Keratinocyte (primary cell): ENCODE data around the gene SMAP1. TPM values are rescaled to one million over a fixed set of nuclear protein-coding genes. Genes with fewer than 3 reads are reported as not detected.

Source experiments
- DNase-seq: peaks from one replicate; pipeline ENCODE4 v3.0.0-alpha.2; 2011; ENCODE audit warnings: low read depth, missing footprints, low spot score
- FAIRE-seq: peaks from 2 replicates; lab custom pipeline; 2011; peaks lifted over from hg19 to GRCh38; lab: Jason Lieb, UNC
- H2AFZ ChIP-seq: 2 replicates; pipeline ENCODE4 v1.6.0; 2012; ENCODE audit warnings: low read length, control low read depth, inconsistent platforms; ENCODE audit not compliant: control insufficient read depth
- H3K27ac ChIP-seq: 2 replicates; pipeline ENCODE4 v1.5.1; 2011; ENCODE audit warnings: low read length; ENCODE audit not compliant: control insufficient read depth, insufficient read depth
- H3K27me3 ChIP-seq: 3 replicates; pipeline ENCODE4 v1.6.0; 2011; ENCODE audit warnings: low read length; ENCODE audit not compliant: control insufficient read depth, insufficient read depth; ENCODE audit errors: extremely low read depth
- H3K36me3 ChIP-seq, 2 experiments: 2 replicates in 1 of 2; 3 replicates in 1 of 2; pipeline ENCODE4 v1.5.1; 2011; ENCODE audit warnings: low read length in 2 of 2, mild to moderate bottlenecking in 1 of 2; ENCODE audit not compliant: control insufficient read depth in 2 of 2, insufficient read depth in 2 of 2; ENCODE audit errors: extremely low read depth in 1 of 2
- H3K4me1 ChIP-seq: 3 replicates; pipeline ENCODE4 v1.5.1; 2011; ENCODE audit warnings: low read length; ENCODE audit not compliant: control insufficient read depth, insufficient read depth; ENCODE audit errors: extremely low read depth
- H3K4me2 ChIP-seq: 3 replicates; pipeline ENCODE4 v1.6.0; 2011; ENCODE audit warnings: low read depth, low read length; ENCODE audit not compliant: control insufficient read depth, insufficient read depth; ENCODE audit errors: extremely low read depth
- H3K4me3 ChIP-seq, 3 experiments: fragments of 200-600 bp in 1 of 3; sonication (generic) in 1 of 3; 2 replicates in 2 of 3; 3 replicates in 1 of 3; pipeline ENCODE4 v1.5.1; 2011 to 2016; ENCODE audit warnings: low read length in 3 of 3, mild to moderate bottlenecking in 3 of 3, control low read depth in 2 of 3, inconsistent platforms in 1 of 3, low read depth in 1 of 3, mixed read lengths in 1 of 3, mixed run types in 1 of 3, moderate library complexity in 1 of 3; ENCODE audit not compliant: control insufficient read depth in 2 of 3, insufficient read depth in 2 of 3; ENCODE audit errors: extremely low read depth in 1 of 3
- H3K79me2 ChIP-seq: 2 replicates; pipeline ENCODE4 v1.6.0; 2012; ENCODE audit warnings: low read length; ENCODE audit not compliant: control insufficient read depth, insufficient read depth
- H3K9ac ChIP-seq: 3 replicates; pipeline ENCODE4 v1.6.0; 2011; ENCODE audit warnings: low read length; ENCODE audit not compliant: control insufficient read depth, insufficient read depth; ENCODE audit errors: extremely low read depth
- H3K9me1 ChIP-seq: 3 replicates; pipeline ENCODE4 v1.6.0; 2011; ENCODE audit warnings: low read length; ENCODE audit not compliant: control insufficient read depth, insufficient read depth; ENCODE audit errors: extremely low read depth
- H3K9me3 ChIP-seq: 2 replicates; pipeline ENCODE4 v1.5.1; 2012; ENCODE audit warnings: low read depth, low read length; ENCODE audit not compliant: control insufficient read depth
- H4K20me1 ChIP-seq: 3 replicates; pipeline ENCODE4 v1.6.0; 2011; ENCODE audit warnings: low read length; ENCODE audit not compliant: control insufficient read depth, insufficient read depth; ENCODE audit errors: extremely low read depth
- CTCF ChIP-seq, 3 experiments: IDR thresholded peaks in 1 of 3; conservative IDR thresholded peaks in 1 of 3; optimal IDR thresholded peaks in 1 of 3; 2 replicates in 2 of 3; 3 replicates in 1 of 3; pipeline versions ENCODE3 to v1.5.1; 2011; ENCODE audit warnings: low read length in 3 of 3, mild to moderate bottlenecking in 3 of 3, moderate library complexity in 2 of 3, control low read depth in 1 of 3, inconsistent platforms in 1 of 3; ENCODE audit not compliant: insufficient read depth in 2 of 3; ENCODE audit errors: extremely low read depth in 1 of 3
- EZH2 ChIP-seq: IDR thresholded peaks from one replicate; pipeline ENCODE4 v1.6.1; 2012; ENCODE audit warnings: inconsistent platforms, mild to moderate bottlenecking, low read length, moderate library complexity
- dilution Hi-C: fragments of 300-500 bp; cut with MboI; formaldehyde crosslinking; loops from one replicate; pipeline ENCODE4 v1.7.0; 2020; ENCODE audit warnings: low sequenced_read_pairs; ENCODE audit not compliant: extremely low pct_ligation_motif_present
- polyA plus RNA-seq, 5 experiments: library from polyadenylated mRNA; depleted of rRNA in 3 of 5; stranded (reverse) in 3 of 5; stranded (forward) in 1 of 5; unstranded in 1 of 5; fragments of >200 nt; gene quantifications; 1 replicate in 1 of 5; 2 replicates in 3 of 5; 3 replicates in 1 of 5; pipeline versions ENCODE4 v1.2.1 to v1.2.3, GENCODE V29; 2011 to 2012; ENCODE audit warnings: missing spikeins in 2 of 5, low read depth in 1 of 5, low replicate concordance in 1 of 5

SMAP1 gene
- polyA plus RNA-seq, 1 donor (not counting 4 experiments of a cell fraction or from before 2014, with no cell fraction given) = 16.5 TPM

- dilution Hi-C loops = no loop called here
- Histone ChIP-seq H3K4me2 (no peak overlapping the region), H3K36me3 (no peaks in the 10 kb centered on the region), H3K4me3 (no peak overlapping the region), H2AFZ (no peak overlapping the region), H3K4me1 (no peaks in the 10 kb centered on the region), H3K79me2 (no peaks in the 10 kb centered on the region), H3K27me3 (no peaks in the 10 kb centered on the region), H3K9me3 (no peaks in the 10 kb centered on the region), H3K9me1 (no peaks in the 10 kb centered on the region), H3K27ac (no peak overlapping the region), H4K20me1 (no peaks in the 10 kb centered on the region), H3K9ac (no peak overlapping the region)
- TF ChIP-seq EZH2 (no peak), CTCF (optimal IDR thresholded peaks at IDR 0.05 in 1 of 3, IDR thresholded peaks at IDR 0.05 in 1 of 3, conservative IDR thresholded peaks at IDR 0.05 in 1 of 3; ENCODE audit: extremely low read depth in 1 of 3, insufficient read depth in 2 of 3, low read length in 3 of 3) (no peak)
- FAIRE-seq (no peak), DNase-seq (no peak)
Measured at GRCh38 chr6:70838907-70839285, 171.2 kb downstream of the SMAP1 start.

GRCh38 chr6:70839286-70840266, 171.9 kb downstream of the SMAP1 start:
- Histone ChIP-seq H3K4me3 (no peak overlapping the region), H3K27ac (no peak overlapping the region), H3K9ac (no peak overlapping the region), H3K4me1 (no peaks in the 10 kb centered on the region), H3K9me3 (no peaks in the 10 kb centered on the region), H3K27me3 (no peaks in the 10 kb centered on the region), H3K36me3 (no peaks in the 10 kb centered on the region), H3K4me2 (no peak overlapping the region), H4K20me1 (no peaks in the 10 kb centered on the region), H3K79me2 (no peaks in the 10 kb centered on the region), H2AFZ (no peak overlapping the region), H3K9me1 (no peaks in the 10 kb centered on the region)
- DNase-seq (no peak), FAIRE-seq (no peak)
- dilution Hi-C loops = no loop called here
- TF ChIP-seq EZH2 (no peak), CTCF (optimal IDR thresholded peaks at IDR 0.05 in 1 of 3, IDR thresholded peaks at IDR 0.05 in 1 of 3, conservative IDR thresholded peaks at IDR 0.05 in 1 of 3; ENCODE audit: extremely low read depth in 1 of 3, insufficient read depth in 2 of 3, low read length in 3 of 3) (no peak)
